COLO668 (cell line): ENCODE measurements around the gene ATAD3A.
"Not testable (repeated sequence)": the region's sequence is repeated elsewhere in the genome, so short reads cannot be mapped to it uniquely, and the experiment has no call there.

Experiments used
- DNase-seq: peaks from one replicate; lab custom pipeline; 2025; ENCODE audit not compliant: unreplicated experiment; lab: John Stamatoyannopoulos, UW

ATAD3A gene

GRCh38 chr1:1553821-1554494 is 42.0 kb downstream of the ATAD3A start:
- no peak for DNase-seq

GRCh38 chr1:1554550-1554925 is 42.6 kb downstream of the ATAD3A start:
- DNase-seq, result no peak

GRCh38 chr1:1554926-1555915 is 43.3 kb downstream of the ATAD3A start:
- no peak for DNase-seq

GRCh38 chr1:1556505-1556904 is 44.5 kb downstream of the ATAD3A start:
- DNase-seq, result no peak

GRCh38 chr1:1556961-1557360 is 45.0 kb downstream of the ATAD3A start:
- DNase-seq, result not testable (repeated sequence)

- not testable (repeated sequence) for DNase-seq
Observed at GRCh38 chr1:1557688-1558087, 45.7 kb downstream of the ATAD3A start.

GRCh38 chr1:1558591-1558990 is 46.6 kb downstream of the ATAD3A start:
- no peak for DNase-seq

GRCh38 chr1:1559066-1559465 is 47.1 kb downstream of the ATAD3A start:
- DNase-seq, result no peak

- DNase-seq, result no peak
Observed at GRCh38 chr1:1560178-1560577, 48.2 kb downstream of the ATAD3A start.

GRCh38 chr1:1561801-1562470 is 50.0 kb downstream of the ATAD3A start:
- DNase-seq, result no peak

GRCh38 chr1:1562556-1563195 is 50.7 kb downstream of the ATAD3A start:
- no peak for DNase-seq

GRCh38 chr1:1563688-1564087 is 51.7 kb downstream of the ATAD3A start:
- no peak for DNase-seq

- no peak for DNase-seq
Observed at GRCh38 chr1:1564268-1564667, 52.3 kb downstream of the ATAD3A start.

- DNase-seq, result no peak
Observed at GRCh38 chr1:1565340-1565739, 53.4 kb downstream of the ATAD3A start.

GRCh38 chr1:1567152-1567875 is 55.4 kb downstream of the ATAD3A start:
- DNase-seq, result no peak

- no peak for DNase-seq
Observed at GRCh38 chr1:1567891-1568291, 55.9 kb downstream of the ATAD3A start.

- DNase-seq, result no peak
Observed at GRCh38 chr1:1569341-1569740, 57.4 kb downstream of the ATAD3A start.

- DNase-seq, result peak; percentile 97
Observed at GRCh38 chr1:1573843-1574720, 62.1 kb downstream of the ATAD3A start.

GRCh38 chr1:1574721-1575537 is 63.0 kb downstream of the ATAD3A start, which contains the start of gene SSU72:
Gene SSU72 (minus strand): TSS chr1:1574863. CDS start chr1:1574557, 306 bp downstream.
- peak; percentile 99 for DNase-seq
